ENCODE data around the gene GALNT17.
"Not testable (repeated sequence)": the region's sequence is repeated elsewhere in the genome, so short reads cannot be mapped to it uniquely, and the experiment has no call there.

GALNT17 gene

DNA sequence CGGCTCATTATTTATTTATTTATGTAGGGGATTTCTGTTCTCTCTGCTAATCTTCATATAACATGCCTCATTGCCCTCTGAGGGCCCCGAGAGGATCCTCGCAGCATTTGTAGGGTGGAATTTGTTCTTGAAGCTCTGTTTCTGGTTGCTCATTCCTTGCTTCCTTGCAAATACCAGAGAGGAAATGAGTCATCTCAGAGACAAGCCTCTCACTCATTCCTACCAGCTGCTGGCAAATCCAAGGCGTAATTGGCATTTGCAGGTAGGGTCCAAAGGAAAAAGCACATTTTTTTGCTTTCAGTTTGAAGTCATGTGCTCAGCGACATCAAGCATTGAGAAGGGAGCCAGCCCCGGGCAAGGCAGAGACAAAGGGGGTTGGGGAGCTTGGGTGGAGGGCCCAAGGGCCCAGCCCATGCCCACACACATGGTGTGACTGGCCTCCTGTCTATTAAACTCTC lies 501.6 kb downstream of the GALNT17 start:
- DNase-seq (ENCODE audit: insufficient read length, low spot score) (no peak), FAIRE-seq (no peak)
- TF ChIP-seq POU2F2 (IDR thresholded peaks at IDR 0.05; ENCODE audit: low read depth, low read length): no peak

DNA sequence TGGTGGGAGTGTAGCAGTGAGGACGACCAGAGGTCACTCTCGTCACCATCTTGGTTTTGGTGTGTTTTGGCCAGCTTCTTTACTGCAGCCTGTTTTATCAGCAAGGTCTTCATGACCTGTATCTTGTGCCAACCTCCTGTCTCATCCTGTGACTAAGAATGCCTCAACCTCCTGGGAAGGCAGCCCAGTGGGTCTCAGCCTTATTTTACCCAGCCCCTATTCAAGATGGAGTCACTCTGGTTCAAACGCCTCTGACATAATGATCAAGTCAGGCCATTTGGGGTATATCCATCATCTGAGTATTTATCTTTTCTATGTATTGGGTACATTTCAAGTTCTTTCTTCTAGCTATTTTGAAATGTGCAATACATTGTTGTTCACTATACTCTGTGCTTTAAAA lies 503.9 kb downstream of the GALNT17 start:
- FAIRE-seq; DNase-seq (ENCODE audit: insufficient read length, low spot score): not testable (repeated sequence)

DNA sequence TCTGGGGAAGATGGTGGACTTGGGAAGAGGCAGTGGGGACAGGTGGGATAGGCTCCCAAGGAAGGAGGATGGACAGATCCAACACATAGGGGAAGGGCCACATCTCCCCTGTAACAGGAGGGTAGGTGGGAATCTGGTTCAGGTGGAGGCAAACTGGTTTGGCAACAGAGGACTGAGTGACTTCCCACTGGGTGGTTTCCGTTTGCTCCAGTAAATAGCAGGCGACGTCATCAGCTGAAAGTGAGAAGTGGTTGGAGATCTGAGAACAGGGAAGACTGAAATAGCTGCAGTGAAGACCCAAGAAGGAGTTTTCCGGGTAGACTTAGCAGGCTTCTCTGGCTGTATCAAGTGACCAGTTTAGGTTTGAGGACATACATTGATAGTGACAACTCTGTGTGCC lies 504.4 kb downstream of the GALNT17 start:
- FAIRE-seq (no peak), DNase-seq (ENCODE audit: insufficient read length, low spot score) (no peak)
- TF ChIP-seq POU2F2 (IDR thresholded peaks at IDR 0.05; ENCODE audit: low read depth, low read length) (no peak), SPI1 (IDR thresholded peaks at IDR 0.05; ENCODE audit: low read depth, low read length) (no peak), POLR2AphosphoS5 (IDR thresholded peaks at IDR 0.05; ENCODE audit: low read depth, low read length) (no peak), POLR2A (IDR thresholded peaks at IDR 0.05; ENCODE audit: low read depth, low read length) (no peak), TAF1 (IDR thresholded peaks at IDR 0.05; ENCODE audit: low read depth, low read length) (no peak), PAX5 (IDR thresholded peaks at IDR 0.05; ENCODE audit: insufficient read depth, low read length, severe bottlenecking) (no peak)

DNA sequence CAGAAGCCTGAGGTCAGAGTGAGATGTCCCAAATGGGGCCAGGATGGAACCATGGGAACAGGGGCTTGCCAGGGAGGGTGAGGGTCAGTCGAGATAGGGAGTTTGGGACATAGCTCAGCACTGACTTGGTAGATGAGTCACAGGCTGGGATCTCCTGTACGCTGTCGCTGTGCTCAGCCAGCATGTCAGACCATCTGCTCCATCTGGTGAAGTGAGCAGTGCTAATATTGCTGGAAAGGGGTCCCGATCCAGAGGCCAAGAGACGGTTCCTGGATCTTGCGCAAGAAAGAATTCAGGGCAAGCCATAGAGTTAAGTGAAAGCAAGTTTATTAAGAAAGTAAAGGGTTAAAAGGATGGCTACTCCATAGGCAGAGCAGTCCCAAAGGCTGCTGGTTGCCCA lies 505.6 kb downstream of the GALNT17 start:
- TF ChIP-seq TAF1 (IDR thresholded peaks at IDR 0.05; ENCODE audit: low read depth, low read length): no peak
- TF ChIP-seq POU2F2 (IDR thresholded peaks at IDR 0.05; ENCODE audit: low read depth, low read length): no peak
- TF ChIP-seq POLR2AphosphoS5 (IDR thresholded peaks at IDR 0.05; ENCODE audit: low read depth, low read length): no peak
- TF ChIP-seq PAX5 (IDR thresholded peaks at IDR 0.05; ENCODE audit: insufficient read depth, low read length, severe bottlenecking): no peak
- TF ChIP-seq SPI1 (IDR thresholded peaks at IDR 0.05; ENCODE audit: low read depth, low read length): no peak
- TF ChIP-seq POLR2A (IDR thresholded peaks at IDR 0.05; ENCODE audit: low read depth, low read length): no peak
- FAIRE-seq: no peak

DNA sequence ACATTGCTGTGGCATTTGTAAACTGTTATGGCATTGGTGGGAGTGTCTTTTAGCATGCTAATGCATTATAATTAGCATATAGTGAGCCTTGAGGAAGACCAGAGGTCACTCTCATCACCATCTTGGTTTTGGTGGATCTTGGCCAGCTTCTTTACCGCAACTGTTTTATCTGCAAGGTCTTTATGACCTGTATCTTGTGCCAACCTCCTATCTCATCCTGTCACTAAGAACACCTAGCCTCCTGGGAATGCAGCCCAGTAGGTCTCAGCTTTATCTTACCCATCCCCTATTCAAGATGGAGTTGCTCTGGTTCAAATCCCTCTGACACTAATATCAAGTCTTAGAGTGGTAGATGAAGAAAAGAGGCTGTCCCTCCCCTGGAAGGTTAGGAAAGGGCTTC lies 506.2 kb downstream of the GALNT17 start:
- DNase-seq (ENCODE audit: insufficient read length, low spot score): no peak
- TF ChIP-seq POLR2AphosphoS5 (IDR thresholded peaks at IDR 0.05; ENCODE audit: low read depth, low read length) (no peak), TAF1 (IDR thresholded peaks at IDR 0.05; ENCODE audit: low read depth, low read length) (no peak), POU2F2 (IDR thresholded peaks at IDR 0.05; ENCODE audit: low read depth, low read length) (no peak), POLR2A (IDR thresholded peaks at IDR 0.05; ENCODE audit: low read depth, low read length) (no peak), SPI1 (IDR thresholded peaks at IDR 0.05; ENCODE audit: low read depth, low read length) (no peak), PAX5 (IDR thresholded peaks at IDR 0.05; ENCODE audit: insufficient read depth, low read length, severe bottlenecking) (no peak)
- no peak for FAIRE-seq

More for the DNA sequence above, 505.6 kb downstream of the GALNT17 start:
- DNase-seq (ENCODE audit: insufficient read length, low spot score): no peak

DNA sequence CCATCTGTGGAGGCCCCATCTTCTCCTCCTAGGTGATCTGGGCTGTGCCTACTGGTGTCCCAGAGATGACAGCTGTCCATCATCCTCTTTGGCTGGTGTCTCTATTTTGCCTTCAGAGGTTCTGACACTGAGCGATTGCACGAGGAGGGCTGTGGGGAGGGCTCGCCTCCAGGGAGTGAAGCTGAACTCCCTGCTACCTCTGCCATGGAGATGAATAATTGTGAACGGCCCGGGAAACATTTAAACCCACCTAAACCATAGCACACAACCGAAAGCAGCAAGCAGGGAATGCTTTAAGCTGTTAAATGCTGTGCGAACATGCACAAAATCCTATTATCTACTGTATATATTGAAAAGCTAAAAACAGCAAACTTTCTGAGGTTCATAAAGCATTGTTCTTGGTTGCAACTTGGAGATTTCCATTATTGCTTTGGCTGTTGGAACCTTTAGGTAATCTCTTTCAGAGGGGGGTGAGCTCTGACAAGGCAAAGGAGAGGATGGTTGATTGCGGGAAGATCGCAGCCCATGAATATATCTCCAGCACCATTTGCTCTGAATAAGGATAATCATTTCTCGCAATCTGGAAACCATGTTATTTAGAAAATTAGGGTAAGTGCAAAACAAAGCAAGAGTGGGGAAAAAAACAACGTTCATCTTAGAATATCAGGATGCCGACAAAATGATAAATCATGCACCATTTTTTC lies 507.6 kb downstream of the GALNT17 start:
- no peak for TF ChIP-seq PAX5 (IDR thresholded peaks at IDR 0.05; ENCODE audit: insufficient read depth, low read length, severe bottlenecking)
- TF ChIP-seq POU2F2 (IDR thresholded peaks at IDR 0.05; ENCODE audit: low read depth, low read length): no peak
- no peak for TF ChIP-seq SPI1 (IDR thresholded peaks at IDR 0.05; ENCODE audit: low read depth, low read length)
- TF ChIP-seq POLR2A (IDR thresholded peaks at IDR 0.05; ENCODE audit: low read depth, low read length): no peak
- DNase-seq (ENCODE audit: insufficient read length, low spot score) (no peak), FAIRE-seq (no peak)

DNA sequence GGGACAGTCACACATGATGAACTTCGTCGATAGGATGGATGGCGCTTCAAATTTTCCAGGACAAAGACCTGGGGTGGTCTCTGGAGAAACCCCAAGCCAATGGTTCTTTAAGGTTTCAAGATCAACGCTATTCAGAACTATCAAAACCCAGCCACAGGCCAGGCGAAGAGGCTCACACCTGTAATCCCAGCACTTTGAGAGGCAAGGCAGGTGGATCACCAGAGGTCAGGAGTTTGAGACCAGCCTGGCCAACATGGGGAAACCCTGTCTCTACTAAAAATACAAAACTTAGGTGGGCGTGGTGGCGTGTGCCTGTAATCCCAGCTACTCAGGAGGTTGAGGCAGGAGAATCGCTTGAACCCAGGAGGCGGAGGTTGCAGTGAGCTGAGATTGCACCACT lies 511.1 kb downstream of the GALNT17 start:
- not testable (repeated sequence) for DNase-seq (ENCODE audit: insufficient read length, low spot score); FAIRE-seq

DNA sequence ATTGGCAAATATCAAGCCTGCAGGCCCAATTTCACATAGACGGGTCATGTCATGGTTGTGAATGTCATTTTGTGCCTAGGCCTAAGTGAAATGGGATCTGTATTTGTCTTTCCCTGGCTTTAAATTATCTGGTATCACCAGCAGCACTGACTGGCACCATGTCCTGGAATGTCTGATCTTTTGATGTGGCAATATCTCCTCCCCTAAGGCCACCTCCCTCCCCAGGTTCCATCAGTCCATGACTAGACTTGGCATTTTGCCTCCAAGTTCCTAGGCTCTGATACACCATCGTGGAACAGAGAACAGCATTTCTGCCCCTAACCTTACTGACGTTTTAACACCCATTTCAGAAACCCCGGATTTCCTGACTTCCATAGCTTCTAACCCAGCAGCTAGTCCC lies 513.9 kb downstream of the GALNT17 start:
- FAIRE-seq: no peak
- TF ChIP-seq POU2F2 (IDR thresholded peaks at IDR 0.05; ENCODE audit: low read depth, low read length) (no peak), POLR2AphosphoS5 (IDR thresholded peaks at IDR 0.05; ENCODE audit: low read depth, low read length) (no peak), PAX5 (IDR thresholded peaks at IDR 0.05; ENCODE audit: insufficient read depth, low read length, severe bottlenecking) (no peak)
- DNase-seq (ENCODE audit: insufficient read length, low spot score): no peak

DNA sequence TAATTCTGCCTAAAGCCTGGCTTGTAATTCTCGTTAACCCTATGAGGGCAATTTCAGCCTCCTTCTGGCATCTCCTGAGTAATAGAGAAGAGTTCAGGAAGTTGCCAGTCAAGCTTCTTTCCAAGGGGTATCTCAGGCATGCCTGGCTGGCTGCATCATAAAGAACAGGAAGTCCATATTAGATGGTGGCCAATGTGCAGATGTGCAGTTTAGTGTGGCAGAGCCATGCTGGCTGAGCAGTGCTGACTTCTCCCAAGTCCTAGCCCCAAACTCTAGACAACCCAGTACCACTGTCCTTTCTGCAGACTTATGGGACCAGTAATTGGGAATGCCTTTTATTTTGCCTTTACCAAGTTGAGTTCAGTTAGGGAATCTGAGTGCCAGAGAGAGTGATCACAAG lies 517.9 kb downstream of the GALNT17 start:
- FAIRE-seq (no peak), DNase-seq (ENCODE audit: insufficient read length, low spot score) (no peak)
- TF ChIP-seq TAF1 (IDR thresholded peaks at IDR 0.05; ENCODE audit: low read depth, low read length): no peak
- no peak for TF ChIP-seq SPI1 (IDR thresholded peaks at IDR 0.05; ENCODE audit: low read depth, low read length)

DNA sequence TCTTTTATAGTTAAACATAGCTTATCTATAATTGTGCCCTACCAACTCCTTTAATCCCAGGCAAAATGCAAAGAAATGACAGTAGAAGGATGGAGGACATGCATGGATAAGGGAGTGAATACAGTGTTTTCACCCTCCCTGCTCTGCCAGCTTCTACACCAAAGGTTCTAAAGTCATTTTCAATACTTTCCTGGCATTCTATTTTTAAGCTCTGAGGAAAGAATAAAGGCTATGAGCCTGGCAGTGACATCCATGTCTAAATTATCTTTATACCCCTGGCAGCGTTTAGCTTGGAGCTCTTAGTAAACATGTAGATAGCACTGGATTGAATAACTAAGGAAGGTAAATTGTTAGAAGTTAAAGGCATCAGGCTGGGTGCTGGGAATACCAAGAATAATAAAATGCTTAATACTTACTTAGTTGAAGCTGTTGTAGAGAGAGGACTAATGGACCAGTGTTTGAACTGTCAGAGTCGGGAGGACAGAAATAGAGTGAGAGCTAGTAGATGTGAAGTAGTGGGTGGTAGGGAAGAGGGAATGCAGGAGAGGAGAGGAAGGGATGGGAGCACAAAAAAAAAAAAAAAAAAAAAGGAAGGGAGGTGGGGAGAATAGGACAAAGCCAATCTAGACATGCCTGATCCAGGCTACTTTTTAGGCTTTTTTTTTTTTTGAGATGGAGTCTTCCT lies 518.9 kb downstream of the GALNT17 start:
- TF ChIP-seq PAX5 (IDR thresholded peaks at IDR 0.05; ENCODE audit: insufficient read depth, low read length, severe bottlenecking): no peak
- TF ChIP-seq SPI1 (IDR thresholded peaks at IDR 0.05; ENCODE audit: low read depth, low read length): no peak
- TF ChIP-seq POLR2AphosphoS5 (IDR thresholded peaks at IDR 0.05; ENCODE audit: low read depth, low read length): no peak
- no peak for TF ChIP-seq POU2F2 (IDR thresholded peaks at IDR 0.05; ENCODE audit: low read depth, low read length)
- no peak for TF ChIP-seq POLR2A (IDR thresholded peaks at IDR 0.05; ENCODE audit: low read depth, low read length)
- no peak for TF ChIP-seq TAF1 (IDR thresholded peaks at IDR 0.05; ENCODE audit: low read depth, low read length)
- no peak for FAIRE-seq
- DNase-seq (ENCODE audit: insufficient read length, low spot score): no peak

DNA sequence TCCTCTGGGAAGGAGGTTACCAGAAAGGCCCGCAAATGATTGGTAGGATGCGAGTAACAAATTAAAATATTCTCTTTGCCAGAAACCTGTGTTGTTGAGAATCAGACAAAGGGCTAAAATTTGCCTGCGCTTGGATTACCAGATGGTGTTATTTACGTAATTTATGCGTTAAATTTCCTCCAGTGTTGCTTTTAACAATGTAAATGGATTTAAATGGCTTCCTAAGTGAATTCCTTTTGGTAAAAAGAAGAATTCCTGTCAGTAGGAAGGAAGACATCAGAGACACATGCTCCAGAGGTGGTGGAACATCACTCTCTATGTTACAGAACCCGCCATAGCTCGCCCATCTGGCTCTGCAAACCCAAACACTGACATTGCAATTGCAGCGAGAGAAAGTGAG lies 520.6 kb downstream of the GALNT17 start:
- FAIRE-seq (no peak), DNase-seq (ENCODE audit: insufficient read length, low spot score) (no peak)
- TF ChIP-seq TAF1 (IDR thresholded peaks at IDR 0.05; ENCODE audit: low read depth, low read length) (no peak), POLR2AphosphoS5 (IDR thresholded peaks at IDR 0.05; ENCODE audit: low read depth, low read length) (no peak), POLR2A (IDR thresholded peaks at IDR 0.05; ENCODE audit: low read depth, low read length) (no peak), PAX5 (IDR thresholded peaks at IDR 0.05; ENCODE audit: insufficient read depth, low read length, severe bottlenecking) (no peak), POU2F2 (IDR thresholded peaks at IDR 0.05; ENCODE audit: low read depth, low read length) (no peak)
